ENCODE data around the gene AMER3. TPM values are rescaled to one million over a fixed set of nuclear protein-coding genes. Genes with fewer than 3 reads are reported as not detected.

Gene AMER3
- total RNA-seq, 3 donors from 2014 or later, result not detected

DNA sequence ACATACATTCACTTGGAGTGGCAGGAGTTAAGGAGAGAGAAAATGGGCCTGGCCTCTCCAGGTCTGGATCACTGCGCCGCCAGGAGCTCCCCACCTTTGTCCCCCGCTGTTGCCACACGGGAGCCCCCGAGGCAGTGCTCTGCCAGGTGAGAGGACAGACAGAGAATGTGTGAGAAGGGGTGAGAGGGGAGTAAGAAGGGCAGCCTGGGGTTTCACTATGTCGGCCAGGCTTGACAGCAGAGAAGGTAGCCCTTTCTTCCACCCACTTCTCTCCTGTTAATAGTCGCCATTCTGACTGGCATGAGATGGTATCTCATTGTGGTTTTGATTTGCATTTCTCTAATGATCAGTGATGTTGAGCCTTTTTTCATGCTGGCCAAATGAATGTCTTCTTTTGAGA lies 55.1 kb downstream of the AMER3 start:
- Mint-ChIP-seq H3K4me1 (ENCODE audit: low read depth) (peaks cover 1% of the 10 kb centered on the region), H3K4me3 (no peak overlapping the region), H3K36me3 (ENCODE audit: insufficient read depth) (no peaks in the 10 kb centered on the region), H3K9me3 (no peaks in the 10 kb centered on the region), H3K27me3 (ENCODE audit: low read depth) (peaks cover 13% of the 10 kb centered on the region)
- DNase-seq, result no peak
- ATAC-seq, result no peak

- DNase-seq, result no peak
- no peak overlapping the region for H3K4me3 Mint-ChIP-seq
- H3K36me3 Mint-ChIP-seq (ENCODE audit: insufficient read depth), result no peaks in the 10 kb centered on the region
- peaks cover 11% of the 10 kb centered on the region for H3K27me3 Mint-ChIP-seq (ENCODE audit: low read depth)
- no peaks in the 10 kb centered on the region for H3K4me1 Mint-ChIP-seq (ENCODE audit: low read depth)
- ATAC-seq, result no peak
- no peaks in the 10 kb centered on the region for H3K9me3 Mint-ChIP-seq
Measured at GRCh38 chr2:130813722-130814121, 58.4 kb downstream of the AMER3 start.

DNA sequence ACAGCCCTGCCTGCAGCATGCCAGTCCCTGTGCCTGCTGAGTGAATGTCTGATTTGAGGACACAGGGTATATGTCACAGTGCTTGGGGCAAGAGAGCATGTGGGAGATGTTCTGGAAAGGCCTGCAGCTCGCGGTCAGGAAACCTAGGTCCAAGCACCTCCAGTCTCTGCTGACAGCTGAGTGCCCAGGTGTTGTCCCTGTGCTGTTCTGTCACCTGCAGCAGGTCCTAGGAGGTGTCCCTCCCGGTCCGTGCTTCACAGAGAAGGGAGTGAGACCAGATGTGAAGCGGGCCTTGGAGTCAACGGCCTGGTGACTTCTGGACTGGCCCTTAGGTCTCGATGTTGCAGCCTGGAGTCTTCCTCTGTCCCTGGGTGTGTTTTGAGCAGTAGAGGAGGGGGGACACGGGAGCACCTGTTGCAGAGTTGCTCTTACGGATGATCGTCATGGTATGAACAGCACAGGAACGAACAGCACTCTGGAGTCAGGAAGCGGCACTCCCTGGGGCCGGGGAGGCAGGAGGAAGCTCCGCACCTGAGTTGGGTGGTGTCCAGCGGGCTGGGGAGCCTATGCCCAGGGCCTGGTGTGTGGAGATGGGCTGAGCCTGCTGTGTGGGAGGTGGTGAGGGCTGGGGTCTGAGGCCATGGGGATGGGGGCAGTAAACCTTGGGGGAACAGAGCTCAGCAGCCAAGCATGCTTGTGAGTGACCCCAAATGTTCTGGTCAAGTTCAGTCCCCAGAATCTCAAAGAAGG lies 59.8 kb downstream of the AMER3 start:
- Mint-ChIP-seq H3K27me3 (ENCODE audit: low read depth) (peaks cover 9% of the 10 kb centered on the region), H3K9me3 (no peaks in the 10 kb centered on the region), H3K36me3 (ENCODE audit: insufficient read depth) (no peaks in the 10 kb centered on the region), H3K4me3 (no peak overlapping the region), H3K4me1 (ENCODE audit: low read depth) (no peaks in the 10 kb centered on the region)
- DNase-seq, result no peak
- ATAC-seq, result no peak

Other genes with a start within 250 kb of the AMER3 start
- gene POTEI, start 246.2 kb upstream of the AMER3 start, total RNA-seq, result not detected
- not detected for gene CFC1B, start 234.3 kb upstream of the AMER3 start, total RNA-seq
- gene CFC1, start 156.0 kb upstream of the AMER3 start, total RNA-seq, result under 1 TPM in 1 of 3 donors, not detected in 2; 0.18 TPM
- gene POTEJ, start 144.1 kb upstream of the AMER3 start, total RNA-seq, result not detected
- not detected for gene GPR148, start 26.5 kb upstream of the AMER3 start, total RNA-seq
- under 1 TPM; 0.43 to 0.84 (median 0.58) TPM for gene ARHGEF4, start 81.4 kb downstream of the AMER3 start, total RNA-seq

Data from activated T-cell treated with anti-CD3 and anti-CD28 coated beads, Interleukin-2, amount 50 U/mL, for 4 hours (primary cell).